ENCODE data around the gene PKP1. TPM values are rescaled to one million over a fixed set of nuclear protein-coding genes. Genes with fewer than 3 reads are reported as not detected.
A peak's percentile ranks its signal among the peaks of the same experiment; 100 is the strongest.

Gene PKP1
- total and polyA plus RNA-seq, 4 experiments from 2014 or later, result not detected

- H3K9me3 Mint-ChIP-seq, result no peaks in the 10 kb centered on the region
- H3K27me3 ChIP-seq (ENCODE audit: insufficient read depth, low read length), result no peaks in the 10 kb centered on the region
- no peak overlapping the region for H3K4me3 Mint-ChIP-seq
- no peaks in the 10 kb centered on the region for H3K4me1 Mint-ChIP-seq
- DNase-seq, result no peak
- H3K4me3 ChIP-seq (ENCODE audit: low read length in 2 of 2), result no peak overlapping the region
- peaks cover 21 to 24% of the 10 kb centered on the region in 2 donors for H3K27me3 Mint-ChIP-seq
- H3K36me3 Mint-ChIP-seq, result no peaks in the 10 kb centered on the region
- ChIA-PET POLR2A (ENCODE audit: partially characterized antibody) (no interaction called here), CTCF (ENCODE audit: partially characterized antibody) (no interaction called here)
- H3K4me1 ChIP-seq (ENCODE audit: insufficient read depth, low read length), result no peaks in the 10 kb centered on the region
- no peak overlapping the region for H3K27ac ChIP-seq (ENCODE audit: low read depth, low read length)
- H3K36me3 ChIP-seq (ENCODE audit: insufficient read depth, low read length), result no peaks in the 10 kb centered on the region
- H3K27ac Mint-ChIP-seq, result no peak overlapping the region
- no peaks in the 10 kb centered on the region for H3K9me3 ChIP-seq (ENCODE audit: control insufficient read depth in 1 of 2, low read length in 2 of 2)
- intact Hi-C loops (cut with micrococcal nuclease), result no loop called here
These were observed 27.1 kb downstream of the PKP1 start for GRCh38 chr1:201310251-201310985.

- intact Hi-C loops (cut with micrococcal nuclease), result no loop called here
- H3K36me3 Mint-ChIP-seq, result no peaks in the 10 kb centered on the region
- peaks cover 0 to 2% (median 0%) of the 10 kb centered on the region in 8 donors for H3K9me3 Mint-ChIP-seq
- H3K4me1 Mint-ChIP-seq, result no peaks in the 10 kb centered on the region
- Histone ChIP-seq H3K9me3 (ENCODE audit: control insufficient read depth in 1 of 2, low read length in 2 of 2) (no peaks in the 10 kb centered on the region), H3K4me1 (ENCODE audit: insufficient read depth, low read length) (no peaks in the 10 kb centered on the region), H3K27me3 (ENCODE audit: insufficient read depth, low read length) (no peaks in the 10 kb centered on the region), H3K4me3 (ENCODE audit: low read length in 2 of 2) (no peak overlapping the region), H3K36me3 (ENCODE audit: insufficient read depth, low read length) (no peaks in the 10 kb centered on the region), H3K27ac (ENCODE audit: low read depth, low read length) (no peak overlapping the region)
- peaks cover 23 to 24% of the 10 kb centered on the region in 2 donors for H3K27me3 Mint-ChIP-seq
- H3K27ac Mint-ChIP-seq, result no peak overlapping the region
- ChIA-PET POLR2A (ENCODE audit: partially characterized antibody) (no interaction called here), CTCF (ENCODE audit: partially characterized antibody) (no interaction called here)
- no peak for DNase-seq
- no peak overlapping the region for H3K4me3 Mint-ChIP-seq
These were observed 27.7 kb downstream of the PKP1 start for GRCh38 chr1:201310986-201311355.

- Mint-ChIP-seq H3K9me3 (peaks cover 0 to 2% (median 0%) of the 10 kb centered on the region in 8 donors), H3K4me1 (no peaks in the 10 kb centered on the region), H3K36me3 (no peaks in the 10 kb centered on the region), H3K27ac (no peak overlapping the region), H3K27me3 (peaks cover 20 to 23% of the 10 kb centered on the region in 2 donors), H3K4me3 (no peak overlapping the region)
- H3K36me3 ChIP-seq (ENCODE audit: insufficient read depth, low read length), result no peaks in the 10 kb centered on the region
- H3K9me3 ChIP-seq (ENCODE audit: control insufficient read depth in 1 of 2, low read length in 2 of 2), result no peaks in the 10 kb centered on the region
- intact Hi-C loops (cut with micrococcal nuclease), result no loop called here
- ChIA-PET POLR2A (ENCODE audit: partially characterized antibody) (no interaction called here), CTCF (ENCODE audit: partially characterized antibody) (no interaction called here)
- no peak overlapping the region for H3K27ac ChIP-seq (ENCODE audit: low read depth, low read length)
- no peaks in the 10 kb centered on the region for H3K4me1 ChIP-seq (ENCODE audit: insufficient read depth, low read length)
- peak in 1 of 5 donors; percentile 8 for DNase-seq
- H3K27me3 ChIP-seq (ENCODE audit: insufficient read depth, low read length), result no peaks in the 10 kb centered on the region
- no peak overlapping the region for H3K4me3 ChIP-seq (ENCODE audit: low read length in 2 of 2)
These were observed 28.2 kb downstream of the PKP1 start for GRCh38 chr1:201311356-201312011.

- intact Hi-C loops (cut with micrococcal nuclease), result no loop called here
- no peak overlapping the region for H3K4me3 ChIP-seq (ENCODE audit: low read length in 2 of 2)
- no peaks in the 10 kb centered on the region for H3K36me3 ChIP-seq (ENCODE audit: insufficient read depth, low read length)
- ChIA-PET CTCF (ENCODE audit: partially characterized antibody) (no interaction called here), POLR2A (ENCODE audit: partially characterized antibody) (no interaction called here)
- no peak overlapping the region for H3K27ac ChIP-seq (ENCODE audit: low read depth, low read length)
- H3K4me1 ChIP-seq (ENCODE audit: insufficient read depth, low read length), result no peaks in the 10 kb centered on the region
- Mint-ChIP-seq H3K9me3 (peaks cover 0 to 2% (median 0%) of the 10 kb centered on the region in 8 donors), H3K27ac (no peak overlapping the region), H3K4me1 (no peaks in the 10 kb centered on the region), H3K4me3 (no peak overlapping the region), H3K36me3 (no peaks in the 10 kb centered on the region), H3K27me3 (peaks cover 19 to 23% of the 10 kb centered on the region in 2 donors)
- no peak for DNase-seq
- H3K9me3 ChIP-seq (ENCODE audit: control insufficient read depth in 1 of 2, low read length in 2 of 2), result no peaks in the 10 kb centered on the region
- no peaks in the 10 kb centered on the region for H3K27me3 ChIP-seq (ENCODE audit: insufficient read depth, low read length)
These were observed 29.0 kb downstream of the PKP1 start for GRCh38 chr1:201312298-201312697.

GRCh38 chr1:201313086-201313485 is 29.8 kb downstream of the PKP1 start:
- Histone ChIP-seq H3K36me3 (ENCODE audit: insufficient read depth, low read length) (no peaks in the 10 kb centered on the region), H3K9me3 (ENCODE audit: control insufficient read depth in 1 of 2, low read length in 2 of 2) (no peaks in the 10 kb centered on the region), H3K4me1 (ENCODE audit: insufficient read depth, low read length) (no peaks in the 10 kb centered on the region), H3K27me3 (ENCODE audit: insufficient read depth, low read length) (no peaks in the 10 kb centered on the region), H3K27ac (ENCODE audit: low read depth, low read length) (no peak overlapping the region), H3K4me3 (ENCODE audit: low read length in 2 of 2) (no peak overlapping the region)
- CTCF ChIA-PET (ENCODE audit: partially characterized antibody), result no interaction called here
- H3K36me3 Mint-ChIP-seq, result no peaks in the 10 kb centered on the region
- peaks cover 0 to 2% (median 0%) of the 10 kb centered on the region in 8 donors for H3K9me3 Mint-ChIP-seq
- no peak overlapping the region for H3K4me3 Mint-ChIP-seq
- DNase-seq, result no peak
- intact Hi-C loops (cut with micrococcal nuclease), result no loop called here
- no peak overlapping the region for H3K27ac Mint-ChIP-seq
- H3K4me1 Mint-ChIP-seq, result no peaks in the 10 kb centered on the region
- peaks cover 19 to 26% of the 10 kb centered on the region in 2 donors for H3K27me3 Mint-ChIP-seq
- POLR2A ChIA-PET (ENCODE audit: partially characterized antibody), result no interaction called here

- intact Hi-C loops (cut with micrococcal nuclease), result no loop called here
- Histone ChIP-seq H3K4me1 (ENCODE audit: insufficient read depth, low read length) (no peaks in the 10 kb centered on the region), H3K36me3 (ENCODE audit: insufficient read depth, low read length) (no peaks in the 10 kb centered on the region)
These were observed 33.2 kb downstream of the PKP1 start for GRCh38 chr1:201316556-201316955.

GRCh38 chr1:201317551-201317950 is 34.2 kb downstream of the PKP1 start:
- no peaks in the 10 kb centered on the region for H3K36me3 Mint-ChIP-seq
- peaks cover 3 to 15% of the 10 kb centered on the region in 2 donors for H3K27me3 Mint-ChIP-seq
- H3K27ac ChIP-seq (ENCODE audit: low read depth, low read length), result no peak overlapping the region
- no peaks in the 10 kb centered on the region for H3K4me1 ChIP-seq (ENCODE audit: insufficient read depth, low read length)
- ChIA-PET CTCF (ENCODE audit: partially characterized antibody) (no interaction called here), POLR2A (ENCODE audit: partially characterized antibody) (no interaction called here)
- no peak overlapping the region for H3K4me3 ChIP-seq (ENCODE audit: low read length in 2 of 2)
- intact Hi-C loops (cut with micrococcal nuclease), result no loop called here
- peaks cover 0 to 2% (median 0%) of the 10 kb centered on the region in 8 donors for H3K9me3 Mint-ChIP-seq
- no peaks in the 10 kb centered on the region for H3K9me3 ChIP-seq (ENCODE audit: control insufficient read depth in 1 of 2, low read length in 2 of 2)
- DNase-seq, result no peak
- no peaks in the 10 kb centered on the region for H3K4me1 Mint-ChIP-seq
- H3K36me3 ChIP-seq (ENCODE audit: insufficient read depth, low read length), result no peaks in the 10 kb centered on the region
- no peaks in the 10 kb centered on the region for H3K27me3 ChIP-seq (ENCODE audit: insufficient read depth, low read length)
- no peak overlapping the region for H3K27ac Mint-ChIP-seq
- no peak overlapping the region for H3K4me3 Mint-ChIP-seq

More at GRCh38 chr1:201316556-201316955, 33.2 kb downstream of the PKP1 start:
- Mint-ChIP-seq H3K4me1 (no peaks in the 10 kb centered on the region), H3K4me3 (no peak overlapping the region), H3K36me3 (no peaks in the 10 kb centered on the region), H3K9me3 (peaks cover 0 to 2% (median 0%) of the 10 kb centered on the region in 8 donors), H3K27me3 (peaks cover 7 to 15% of the 10 kb centered on the region in 2 donors), H3K27ac (no peak overlapping the region)
- ChIA-PET POLR2A (ENCODE audit: partially characterized antibody) (no interaction called here), CTCF (ENCODE audit: partially characterized antibody) (no interaction called here)
- no peaks in the 10 kb centered on the region for H3K9me3 ChIP-seq (ENCODE audit: control insufficient read depth in 1 of 2, low read length in 2 of 2)
- DNase-seq, result no peak
- no peak overlapping the region for H3K4me3 ChIP-seq (ENCODE audit: low read length in 2 of 2)
- no peaks in the 10 kb centered on the region for H3K27me3 ChIP-seq (ENCODE audit: insufficient read depth, low read length)
- H3K27ac ChIP-seq (ENCODE audit: low read depth, low read length), result no peak overlapping the region

Data from CD4-positive, alpha-beta memory T cell (primary cell).